OCI-LY1 (cell line): ENCODE data around the gene KATNIP.

Experiments
- H2AFZ ChIP-seq: fragments of 200-600 bp; sonication (generic), shearing (Covaris generic); 2 replicates; pipeline ENCODE4 v1.6.0; 2014; ENCODE audit warnings: antibody characterized with exemption, mild to moderate bottlenecking, low read length
- H3F3A ChIP-seq: fragments of 200-600 bp; sonication (generic), shearing (Covaris generic); 2 replicates; pipeline ENCODE4 v1.6.0; 2014; ENCODE audit warnings: mild to moderate bottlenecking, antibody characterized with exemption, low read length, moderate library complexity; ENCODE audit not compliant: insufficient read depth
- H3K27ac ChIP-seq: fragments of 200-600 bp; sonication (generic); 2 replicates; pipeline ENCODE4 v1.5.1; 2014; ENCODE audit warnings: low read length, mixed run types, mild to moderate bottlenecking, low read depth; ENCODE audit not compliant: poor library complexity, severe bottlenecking
- H3K27me3 ChIP-seq: fragments of 200-600 bp; sonication (generic); 2 replicates; pipeline ENCODE4 v1.6.0; 2014; ENCODE audit warnings: antibody characterized with exemption, mild to moderate bottlenecking, low read length, moderate library complexity; ENCODE audit not compliant: insufficient read depth
- H3K36me3 ChIP-seq: fragments of 200-600 bp; sonication (generic); 2 replicates; pipeline ENCODE4 v1.6.1; 2014; ENCODE audit warnings: mild to moderate bottlenecking, antibody characterized with exemption, low read length, moderate library complexity, mixed read lengths; ENCODE audit not compliant: insufficient read depth
- H3K4me1 ChIP-seq: fragments of 200-600 bp; sonication (generic); 2 replicates; pipeline ENCODE4 v1.5.1; 2014; ENCODE audit warnings: mild to moderate bottlenecking, low read length, moderate library complexity; ENCODE audit not compliant: insufficient read depth, severe bottlenecking
- H3K4me2 ChIP-seq: fragments of 200-600 bp; sonication (generic), shearing (Covaris generic); 2 replicates; pipeline ENCODE4 v1.6.1; 2014; ENCODE audit warnings: low read length
- H3K4me3 ChIP-seq: fragments of 200-600 bp; sonication (generic); 2 replicates; pipeline ENCODE4 v1.5.1; 2014; ENCODE audit warnings: low read length, low read depth, mild to moderate bottlenecking, mixed read lengths; ENCODE audit not compliant: poor library complexity, severe bottlenecking
- H3K79me2 ChIP-seq: fragments of 200-600 bp; shearing (Covaris generic); 2 replicates; pipeline ENCODE4 v1.6.1; 2016; ENCODE audit warnings: mixed run types, low read length, mixed read lengths; ENCODE audit not compliant: insufficient read depth
- H3K9ac ChIP-seq: fragments of 200-600 bp; sonication (generic), shearing (Covaris generic); 2 replicates; pipeline ENCODE4 v1.6.1; 2014; ENCODE audit warnings: mild to moderate bottlenecking, low read length, mixed read lengths
- H3K9me2 ChIP-seq: fragments of 200-600 bp; sonication (generic), shearing (Covaris generic); 2 replicates; pipeline ENCODE4 v1.6.1; 2014; ENCODE audit warnings: low read depth, mild to moderate bottlenecking, low read length, mixed read lengths
- H3K9me3 ChIP-seq: fragments of 200-600 bp; shearing (Covaris generic); 2 replicates; pipeline ENCODE4 v1.6.1; 2014; ENCODE audit warnings: low read length, mixed read lengths
- H4K20me1 ChIP-seq: fragments of 200-600 bp; sonication (generic), shearing (Covaris generic); 2 replicates; pipeline ENCODE4 v1.6.0; 2016; ENCODE audit warnings: mild to moderate bottlenecking, low read length; ENCODE audit not compliant: insufficient read depth
- EZH2 ChIP-seq: fragments of 200-600 bp; sonication (generic), shearing (Covaris generic); IDR thresholded peaks from 2 replicates; pipeline ENCODE4 v1.8.0; 2017; ENCODE audit warnings: borderline replicate concordance, mixed run types, mild to moderate bottlenecking, antibody characterized with exemption, low read length, moderate library complexity, mixed read lengths
- TF ChIP-seq, protein P1 (sequence below): fragments of 200-600 bp; sonication (generic), shearing (Covaris generic); IDR thresholded peaks from 2 replicates; pipeline ENCODE4 v1.5.1; 2017; ENCODE audit warnings: mild to moderate bottlenecking, antibody characterized with exemption, low read length, moderate library complexity, mixed read lengths

KATNIP gene

DNA sequence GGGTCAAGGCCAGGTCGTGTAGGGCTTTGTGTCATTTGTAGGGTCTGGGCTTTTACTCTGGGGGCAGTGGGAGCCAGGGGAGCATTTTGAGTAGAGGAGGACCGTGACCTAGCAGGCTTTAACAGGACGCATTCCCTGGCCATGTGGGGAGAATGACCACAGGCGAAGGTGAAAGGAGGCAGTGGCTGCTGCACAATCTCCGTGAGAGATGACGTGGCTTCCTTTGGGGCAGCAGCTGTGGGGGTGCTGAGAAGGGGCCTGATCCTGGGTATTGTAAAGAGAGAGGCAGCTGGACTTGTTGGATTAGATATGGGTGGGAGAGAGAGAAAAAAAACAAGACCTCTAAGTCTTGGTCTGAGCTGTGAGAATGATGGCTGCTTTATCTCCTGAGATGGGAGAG is 46.0 kb downstream of the KATNIP start:
- no peaks in the 10 kb centered on the region for H3K9me2 ChIP-seq
- H3K9me3 ChIP-seq = no peaks in the 10 kb centered on the region
- H3K4me3 ChIP-seq = no peak overlapping the region
- H3K79me2 ChIP-seq = no peaks in the 10 kb centered on the region
- H3K9ac ChIP-seq = no peak overlapping the region
- H4K20me1 ChIP-seq = no peaks in the 10 kb centered on the region
- no peak overlapping the region for H3K4me2 ChIP-seq
- TF ChIP-seq, protein P1, sequence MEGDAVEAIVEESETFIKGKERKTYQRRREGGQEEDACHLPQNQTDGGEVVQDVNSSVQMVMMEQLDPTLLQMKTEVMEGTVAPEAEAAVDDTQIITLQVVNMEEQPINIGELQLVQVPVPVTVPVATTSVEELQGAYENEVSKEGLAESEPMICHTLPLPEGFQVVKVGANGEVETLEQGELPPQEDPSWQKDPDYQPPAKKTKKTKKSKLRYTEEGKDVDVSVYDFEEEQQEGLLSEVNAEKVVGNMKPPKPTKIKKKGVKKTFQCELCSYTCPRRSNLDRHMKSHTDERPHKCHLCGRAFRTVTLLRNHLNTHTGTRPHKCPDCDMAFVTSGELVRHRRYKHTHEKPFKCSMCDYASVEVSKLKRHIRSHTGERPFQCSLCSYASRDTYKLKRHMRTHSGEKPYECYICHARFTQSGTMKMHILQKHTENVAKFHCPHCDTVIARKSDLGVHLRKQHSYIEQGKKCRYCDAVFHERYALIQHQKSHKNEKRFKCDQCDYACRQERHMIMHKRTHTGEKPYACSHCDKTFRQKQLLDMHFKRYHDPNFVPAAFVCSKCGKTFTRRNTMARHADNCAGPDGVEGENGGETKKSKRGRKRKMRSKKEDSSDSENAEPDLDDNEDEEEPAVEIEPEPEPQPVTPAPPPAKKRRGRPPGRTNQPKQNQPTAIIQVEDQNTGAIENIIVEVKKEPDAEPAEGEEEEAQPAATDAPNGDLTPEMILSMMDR = no peak
- no peak for TF ChIP-seq EZH2
- H3K27me3 ChIP-seq = no peaks in the 10 kb centered on the region
- H3K36me3 ChIP-seq = no peaks in the 10 kb centered on the region
- no peak overlapping the region for H2AFZ ChIP-seq
- H3K27ac ChIP-seq = no peak overlapping the region
- H3K4me1 ChIP-seq = no peaks in the 10 kb centered on the region
- no peaks in the 10 kb centered on the region for H3F3A ChIP-seq

DNA sequence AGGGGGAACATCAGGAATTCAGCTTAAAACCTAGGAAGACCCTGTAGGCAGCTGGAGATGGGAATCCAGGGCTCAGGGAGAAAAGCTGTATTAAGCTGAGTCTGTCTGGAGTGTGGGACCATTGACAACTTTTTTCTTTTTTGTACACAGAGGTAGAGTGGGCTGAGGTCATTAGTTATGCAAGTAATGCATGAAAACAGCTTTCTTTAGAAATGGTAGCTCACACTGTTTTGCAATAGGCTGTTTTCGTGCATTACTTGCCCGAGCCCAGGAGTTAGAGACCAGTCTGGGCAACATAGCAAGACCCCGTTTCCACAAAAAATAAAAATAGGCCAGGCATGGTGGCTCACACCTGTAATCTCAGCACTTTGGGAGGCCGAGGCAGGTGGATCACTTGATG is 46.5 kb downstream of the KATNIP start:
- no peak overlapping the region for H2AFZ ChIP-seq
- H3F3A ChIP-seq = no peaks in the 10 kb centered on the region
- H3K27me3 ChIP-seq = no peaks in the 10 kb centered on the region
- H3K9me3 ChIP-seq = no peaks in the 10 kb centered on the region
- no peaks in the 10 kb centered on the region for H3K4me1 ChIP-seq
- no peak overlapping the region for H3K9ac ChIP-seq
- no peaks in the 10 kb centered on the region for H4K20me1 ChIP-seq
- H3K4me3 ChIP-seq = no peak overlapping the region
- no peak overlapping the region for H3K27ac ChIP-seq
- no peak overlapping the region for H3K4me2 ChIP-seq
- TF ChIP-seq, protein P1 = no peak
- no peak for TF ChIP-seq EZH2
- no peaks in the 10 kb centered on the region for H3K79me2 ChIP-seq
- no peaks in the 10 kb centered on the region for H3K9me2 ChIP-seq
- no peaks in the 10 kb centered on the region for H3K36me3 ChIP-seq

DNA sequence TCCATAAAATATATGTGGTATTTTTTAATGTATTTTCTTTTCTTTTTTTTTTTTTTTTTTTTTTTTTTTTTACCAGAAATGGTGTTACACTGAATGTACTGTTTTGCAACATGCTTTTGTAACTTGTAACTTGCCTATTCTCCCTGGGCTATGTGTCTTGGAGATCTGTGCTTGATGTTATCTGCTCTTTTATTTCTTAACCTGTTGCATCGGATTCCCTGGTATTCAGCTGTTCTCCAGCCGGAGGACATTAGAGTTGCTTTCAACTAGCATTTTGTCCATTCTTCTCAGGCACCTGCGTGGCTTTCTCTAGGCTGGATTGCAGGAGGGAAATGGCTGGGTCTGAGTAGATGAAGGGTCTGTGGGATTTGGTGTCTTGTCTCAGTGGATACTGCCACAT is 47.4 kb downstream of the KATNIP start:
- no peaks in the 10 kb centered on the region for H3K36me3 ChIP-seq

More for the DNA sequence above, 47.4 kb downstream of the KATNIP start:
- TF ChIP-seq EZH2 = no peak
- TF ChIP-seq, protein P1 = no peak
- Histone ChIP-seq H3K4me2 (no peak overlapping the region), H3K27ac (no peak overlapping the region), H3K27me3 (no peaks in the 10 kb centered on the region), H3K9ac (no peak overlapping the region), H3K9me2 (no peaks in the 10 kb centered on the region), H3F3A (no peaks in the 10 kb centered on the region), H3K9me3 (no peaks in the 10 kb centered on the region), H2AFZ (no peak overlapping the region), H3K4me3 (no peak overlapping the region), H3K4me1 (no peaks in the 10 kb centered on the region), H4K20me1 (no peaks in the 10 kb centered on the region), H3K79me2 (no peaks in the 10 kb centered on the region)
